Aorta (tissue), 5 donors: ENCODE results near the gene SYNGR2. TPM values are rescaled to one million over a fixed set of nuclear protein-coding genes. Genes with fewer than 3 reads are reported as not detected.
A peak's percentile ranks its signal among the peaks of the same experiment; 100 is the strongest.

Source experiments
- ATAC-seq: fragments of 200-7000 bp; cut with Tn5 transposase; one replicate; pipeline ENCODE4 v1.9.1; 2022; ENCODE audit warnings: moderate library complexity; ENCODE audit not compliant: low FRiP score
- DNase-seq, 2 donors: peaks; one replicate each; pipeline ENCODE4 v3.0.0-alpha.2; 2020
- H3K27ac ChIP-seq, 2 donors: one replicate each; pipeline ENCODE4 v1.5.1; 2013; ENCODE audit warnings: low read length in 2 of 2, mild to moderate bottlenecking in 2 of 2, moderate library complexity in 2 of 2, control low read depth in 1 of 2, inconsistent platforms in 1 of 2, low read depth in 1 of 2
- H3K27me3 ChIP-seq, 2 donors: one replicate each; pipeline ENCODE4 v1.6.1; 2013; ENCODE audit warnings: control low read depth in 1 of 2, low read length in 1 of 2, mild to moderate bottlenecking in 1 of 2, moderate library complexity in 1 of 2; ENCODE audit not compliant: insufficient read depth in 2 of 2, control insufficient read depth in 1 of 2
- H3K36me3 ChIP-seq, 2 donors: one replicate each; pipeline ENCODE4 v1.6.1; 2013; ENCODE audit warnings: control low read depth in 1 of 2, low read length in 1 of 2, mild to moderate bottlenecking in 1 of 2; ENCODE audit not compliant: insufficient read depth in 2 of 2, control insufficient read depth in 1 of 2
- H3K4me1 ChIP-seq, 2 donors: one replicate each; pipeline ENCODE4 v1.6.1; 2013; ENCODE audit warnings: low read length in 2 of 2, control low read depth in 1 of 2, mild to moderate bottlenecking in 1 of 2, moderate library complexity in 1 of 2; ENCODE audit not compliant: insufficient read depth in 2 of 2, control insufficient read depth in 1 of 2
- H3K4me3 ChIP-seq, 2 donors: one replicate each; pipeline ENCODE4 v1.5.1; 2013; ENCODE audit warnings: low read length in 2 of 2, control low read depth in 1 of 2, mild to moderate bottlenecking in 1 of 2
- H3K9me3 ChIP-seq: one replicate; pipeline ENCODE4 v1.6.1; 2013; ENCODE audit warnings: mild to moderate bottlenecking, low read length; ENCODE audit not compliant: control insufficient read depth
- WGBS, 2 donors: extraction: QIAGEN DNeasy Blood & Tissue Kit; methylation state at CpG; one replicate each; pipeline ENCODE4 v1.1.7; 2013; 5-methylcytosine and 5-hydroxymethylcytosine counted together
- intact Hi-C, 2 donors: fragments of 100-400 bp; cut with DNase I; formaldehyde crosslinking; loops; one replicate each; pipeline versions ENCODE4 v1.14.2 to v1.15.0; 2022
- long read RNA-seq, 2 donors: library from polyadenylated mRNA; unstranded; transcript quantifications; one replicate each; pipeline ENCODE4 v2.0.0, GENCODE V29; 2020 to 2021
- polyA plus RNA-seq, 2 donors: library from polyadenylated mRNA; stranded (reverse); fragments of 200-250 nt; gene quantifications; one replicate each; pipeline ENCODE4 v1.2.3, GENCODE V29; 2013
- total RNA-seq, 2 donors: library from RNA; stranded (reverse); fragmentation: NEBNext Ultra II Directional; extraction: Animal tissue kit (Norgen Biotek cat#: 25700); gene quantifications; one replicate each; pipeline ENCODE4 v1.2.1, GENCODE V29; 2021
- donor health status: healthy with polysubstance abuse.
- donor health status: Bipolar disorder and iron deficiency.
- donor health status: DM: no; HTN: no; CAD: no.
- donor health status: DM: no; HTN: no; CAD: no.
- donor health status: DM: yes; HTN: yes; CAD: no.

SYNGR2 gene
- 10 to 100 TPM; 67.7 to 69.9 TPM for total RNA-seq
- polyA plus RNA-seq = 10 to 100 TPM; 49.0 to 91.9 TPM
- long read RNA-seq, donor 1, transcript SYNGR2-201 (4 exons, 2,325 nt) = major isoform, 551 of 651 reads
- long read RNA-seq, donor 1, transcript SYNGR2-202 (5 exons, 949 nt) = minor isoform, 17 of 651 reads
- long read RNA-seq, donor 1, transcript SYNGR2-204 (3 exons, 2,125 nt) = minor isoform, 42 of 651 reads
- long read RNA-seq, donor 1, transcript SYNGR2-203 (3 exons, 1,553 nt) = minor isoform, 11 of 651 reads
- long read RNA-seq, donor 1, partial matches to known transcripts = 11 of 651 reads
- long read RNA-seq, donor 1, other reads (novel, unspliced or antisense) = 11 of 651 reads
- long read RNA-seq, donor 2, transcript SYNGR2-201 (4 exons, 2,325 nt) = major isoform, 93 of 128 reads
- long read RNA-seq, donor 2, transcript SYNGR2-204 (3 exons, 2,125 nt) = minor isoform, 12 of 128 reads
- long read RNA-seq, donor 2, transcript SYNGR2-209 (1 exons, 3,036 nt) = minor isoform, 14 of 128 reads
- long read RNA-seq, donor 2, partial matches to known transcripts = 8 of 128 reads
- long read RNA-seq, donor 2, other reads (novel, unspliced or antisense) = 0 of 128 reads

GRCh38 chr17:78168242-78168902 lies at the start of gene SYNGR2:
SYNGR2 (plus strand) TSS chr17:78168581; CDS start chr17:78168617, 36 bp downstream.
- Histone ChIP-seq H3K4me3 (peak within 1 kb of the TSS; percentile 76 to 84), H3K36me3 (no peaks in the 10 kb centered on the region), H3K9me3 (no peaks in the 10 kb centered on the region), H3K27ac (peak within 1 kb of the TSS; percentile 70 to 84), H3K4me1 (no peaks in the 10 kb centered on the region), H3K27me3 (no peaks in the 10 kb centered on the region)
- DNase-seq (peak; percentile 91 to 94), ATAC-seq (peak; percentile 81)
- 0 to 1% methylated on average over 67 to 84 of the region's 84 CpGs for WGBS, 2 donors
- intact Hi-C loops = no loop called here

GRCh38 chr17:78118801-78119241 lies 49.6 kb upstream of the SYNGR2 start:
- Histone ChIP-seq H3K36me3 (no peaks in the 10 kb centered on the region), H3K9me3 (no peaks in the 10 kb centered on the region), H3K27ac (no peak overlapping the region), H3K4me3 (no peak overlapping the region), H3K4me1 (no peaks in the 10 kb centered on the region), H3K27me3 (no peaks in the 10 kb centered on the region)
- ATAC-seq = no peak
- peak in 1 of 2 donors; percentile 42 for DNase-seq
- 86 to 87% methylated on average over 14 of the region's 14 CpGs for WGBS, 2 donors
- intact Hi-C loops = loop anchor here in 1 of 2 donors (10.0 kb wide), 1 partner anchor 306 kb away; no protein-coding TSS in a partner anchor

GRCh38 chr17:78120537-78120936 lies 47.8 kb upstream of the SYNGR2 start:
- WGBS, 2 donors = 95 to 96% methylated on average over 13 of the region's 13 CpGs
- ATAC-seq = no peak
- intact Hi-C loops = no loop called here

GRCh38 chr17:78120971-78121800 lies 47.2 kb upstream of the SYNGR2 start:
- Histone ChIP-seq H3K36me3 (no peaks in the 10 kb centered on the region), H3K27ac (no peak overlapping the region), H3K4me3 (no peak overlapping the region), H3K9me3 (no peaks in the 10 kb centered on the region), H3K4me1 (no peaks in the 10 kb centered on the region), H3K27me3 (no peaks in the 10 kb centered on the region)
- DNase-seq (peak in 1 of 2 donors; percentile 44), ATAC-seq (no peak)
- intact Hi-C loops = no loop called here
- 92 to 93% methylated on average over 35 of the region's 35 CpGs for WGBS, 2 donors

More at GRCh38 chr17:78120537-78120936, 47.8 kb upstream of the SYNGR2 start:
- no peaks in the 10 kb centered on the region for H3K4me1 ChIP-seq
- no peaks in the 10 kb centered on the region for H3K9me3 ChIP-seq
- H3K27me3 ChIP-seq = no peaks in the 10 kb centered on the region
- no peak overlapping the region for H3K4me3 ChIP-seq
- no peaks in the 10 kb centered on the region for H3K36me3 ChIP-seq
- H3K27ac ChIP-seq = no peak overlapping the region
- DNase-seq = no peak

- intact Hi-C loops = no loop called here
- H3K4me3 ChIP-seq = no peak overlapping the region
- no peaks in the 10 kb centered on the region for H3K9me3 ChIP-seq
- no peak for ATAC-seq
- no peaks in the 10 kb centered on the region for H3K27me3 ChIP-seq
- DNase-seq = peak in 1 of 2 donors; percentile 29
- no peak overlapping the region for H3K27ac ChIP-seq
- no peaks in the 10 kb centered on the region for H3K36me3 ChIP-seq
- no peaks in the 10 kb centered on the region for H3K4me1 ChIP-seq
- 81 to 89% methylated on average over 11 of the region's 11 CpGs for WGBS, 2 donors
Measured at GRCh38 chr17:78121801-78122215, 46.6 kb upstream of the SYNGR2 start.

GRCh38 chr17:78122216-78122930 lies 46.0 kb upstream of the SYNGR2 start:
- intact Hi-C loops = no loop called here
- ATAC-seq (no peak), DNase-seq (peak in 1 of 2 donors; percentile 32)
- WGBS, 2 donors = 87 to 93% methylated on average over 23 of the region's 23 CpGs
- Histone ChIP-seq H3K4me1 (no peaks in the 10 kb centered on the region), H3K27me3 (no peaks in the 10 kb centered on the region), H3K4me3 (no peak overlapping the region), H3K9me3 (no peaks in the 10 kb centered on the region), H3K27ac (no peak overlapping the region), H3K36me3 (no peaks in the 10 kb centered on the region)

GRCh38 chr17:78122931-78123249 lies 45.5 kb upstream of the SYNGR2 start:
- Histone ChIP-seq H3K9me3 (no peaks in the 10 kb centered on the region), H3K4me1 (no peaks in the 10 kb centered on the region), H3K27ac (no peak overlapping the region), H3K27me3 (no peaks in the 10 kb centered on the region), H3K4me3 (no peak overlapping the region), H3K36me3 (no peaks in the 10 kb centered on the region)
- ATAC-seq (no peak), DNase-seq (peak in 1 of 2 donors; percentile 44)
- 94 to 98% methylated on average over 4 of the region's 4 CpGs for WGBS, 2 donors
- intact Hi-C loops = no loop called here
